OCI-LY7 (cell line): ENCODE results near the gene ROR2.

ENCODE experiments used
- EZH2phosphoT487 ChIP-seq: fragments of 200-600 bp; sonication (generic); IDR thresholded peaks from 2 replicates; pipeline ENCODE4 v1.6.1; 2018; ENCODE audit warnings: low read depth, borderline replicate concordance, mild to moderate bottlenecking, mixed run types, antibody characterized with exemption, low read length, moderate library complexity, mixed read lengths
- TF ChIP-seq, protein P1 (sequence below): fragments of 200-600 bp; sonication (generic); conservative IDR thresholded peaks from 2 replicates; pipeline ENCODE4 v1.5.1; 2014; ENCODE audit warnings: mild to moderate bottlenecking, antibody characterized with exemption, low read length, moderate library complexity, mixed read lengths

- TF ChIP-seq, protein P1, sequence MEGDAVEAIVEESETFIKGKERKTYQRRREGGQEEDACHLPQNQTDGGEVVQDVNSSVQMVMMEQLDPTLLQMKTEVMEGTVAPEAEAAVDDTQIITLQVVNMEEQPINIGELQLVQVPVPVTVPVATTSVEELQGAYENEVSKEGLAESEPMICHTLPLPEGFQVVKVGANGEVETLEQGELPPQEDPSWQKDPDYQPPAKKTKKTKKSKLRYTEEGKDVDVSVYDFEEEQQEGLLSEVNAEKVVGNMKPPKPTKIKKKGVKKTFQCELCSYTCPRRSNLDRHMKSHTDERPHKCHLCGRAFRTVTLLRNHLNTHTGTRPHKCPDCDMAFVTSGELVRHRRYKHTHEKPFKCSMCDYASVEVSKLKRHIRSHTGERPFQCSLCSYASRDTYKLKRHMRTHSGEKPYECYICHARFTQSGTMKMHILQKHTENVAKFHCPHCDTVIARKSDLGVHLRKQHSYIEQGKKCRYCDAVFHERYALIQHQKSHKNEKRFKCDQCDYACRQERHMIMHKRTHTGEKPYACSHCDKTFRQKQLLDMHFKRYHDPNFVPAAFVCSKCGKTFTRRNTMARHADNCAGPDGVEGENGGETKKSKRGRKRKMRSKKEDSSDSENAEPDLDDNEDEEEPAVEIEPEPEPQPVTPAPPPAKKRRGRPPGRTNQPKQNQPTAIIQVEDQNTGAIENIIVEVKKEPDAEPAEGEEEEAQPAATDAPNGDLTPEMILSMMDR = no peak
- TF ChIP-seq EZH2phosphoT487 = no peak
Measured at GRCh38 chr9:91756510-91756780, 193.6 kb downstream of the ROR2 start.
